Activated CD8-positive, alpha-beta memory T cell treated with anti-CD3 and anti-CD28 coated beads, Interleukin-2, amount 50 U/mL, for 4 hours (primary cell): ENCODE data around the gene PCGF3.
"Not testable (repeated sequence)": the region's sequence is repeated elsewhere in the genome, so short reads cannot be mapped to it uniquely, and the experiment has no call there.

ENCODE experiments used
- DNase-seq: peaks from one replicate; pipeline ENCODE4 v3.0.0-alpha.2; 2020

PCGF3 gene

GRCh38 chr4:768076-768475, 62.4 kb downstream of the PCGF3 start:
- no peak for DNase-seq

GRCh38 chr4:768995-769394, 63.4 kb downstream of the PCGF3 start:
- DNase-seq, result no peak

- no peak for DNase-seq
Observed at GRCh38 chr4:769511-769910, 63.9 kb downstream of the PCGF3 start.

GRCh38 chr4:770022-770421, 64.4 kb downstream of the PCGF3 start:
- DNase-seq, result no peak

- no peak for DNase-seq
Observed at GRCh38 chr4:771464-771863, 65.8 kb downstream of the PCGF3 start.

- DNase-seq, result no peak
Observed at GRCh38 chr4:772118-772517, 66.5 kb downstream of the PCGF3 start.

GRCh38 chr4:772776-773175, 67.1 kb downstream of the PCGF3 start:
- no peak for DNase-seq

GRCh38 chr4:773214-773613, 67.6 kb downstream of the PCGF3 start:
- no peak for DNase-seq

GRCh38 chr4:774419-775092, 68.9 kb downstream of the PCGF3 start:
- not testable (repeated sequence) for DNase-seq

- not testable (repeated sequence) for DNase-seq
Observed at GRCh38 chr4:775485-775884, 69.9 kb downstream of the PCGF3 start.

- DNase-seq, result no peak
Observed at GRCh38 chr4:776743-777441, 71.3 kb downstream of the PCGF3 start.

- no peak for DNase-seq
Observed at GRCh38 chr4:777520-778262, 72.1 kb downstream of the PCGF3 start.

GRCh38 chr4:779555-779954, 73.9 kb downstream of the PCGF3 start:
- DNase-seq, result no peak

- DNase-seq, result not testable (repeated sequence)
Observed at GRCh38 chr4:780255-780654, 74.6 kb downstream of the PCGF3 start.

- no peak for DNase-seq
Observed at GRCh38 chr4:780716-781492, 75.3 kb downstream of the PCGF3 start.

GRCh38 chr4:781493-782216, 76.0 kb downstream of the PCGF3 start:
- DNase-seq, result peak; percentile 98

GRCh38 chr4:784401-785331, 79.0 kb downstream of the PCGF3 start:
- no peak for DNase-seq

- DNase-seq, result no peak
Observed at GRCh38 chr4:785332-786073, 79.9 kb downstream of the PCGF3 start.

GRCh38 chr4:786074-786741, 80.6 kb downstream of the PCGF3 start:
- no peak for DNase-seq

GRCh38 chr4:786861-787300, 81.2 kb downstream of the PCGF3 start:
- DNase-seq, result no peak
